22Rv1 (cell line): Measurements from ENCODE around the gene HEXA.
"Not testable (repeated sequence)": the region's sequence is repeated elsewhere in the genome, so short reads cannot be mapped to it uniquely, and the experiment has no call there.

Experiments used
- H3K27ac ChIP-seq: fragments of 450-650 bp; 2 replicates; pipeline ENCODE4 v1.5.1; 2017
- CTCF ChIP-seq: fragments of 450-650 bp; IDR thresholded peaks from 2 replicates; pipeline ENCODE4 v1.5.1; 2017; ENCODE audit warnings: mild to moderate bottlenecking
- ZFX ChIP-seq: fragments of 450-650 bp; IDR thresholded peaks from 2 replicates; pipeline ENCODE4 v1.6.1; 2017; ENCODE audit warnings: antibody characterized with exemption, borderline replicate concordance

The HEXA gene

GRCh38 chr15:72375846-72376581, at the start of gene HEXA:
TSS of gene HEXA (minus strand) at chr15:72376014. CDS start at chr15:72375972, 42 bp downstream.
- peak within 1 kb of the TSS; percentile 48 for H3K27ac ChIP-seq

GRCh38 chr15:72423256-72423655, 47.4 kb upstream of the HEXA start:
- H3K27ac ChIP-seq = no peak overlapping the region
- TF ChIP-seq CTCF (no peak), ZFX (no peak)

More at GRCh38 chr15:72375846-72376581, at the start of gene HEXA:
- no peak for TF ChIP-seq CTCF
- TF ChIP-seq ZFX = no peak

GRCh38 chr15:72421484-72421883, 45.7 kb upstream of the HEXA start:
- H3K27ac ChIP-seq = no peak overlapping the region
- no peak for TF ChIP-seq ZFX
- TF ChIP-seq CTCF = no peak

GRCh38 chr15:72420576-72420975, 44.8 kb upstream of the HEXA start:
- H3K27ac ChIP-seq = no peak overlapping the region
- TF ChIP-seq CTCF (no peak), ZFX (no peak)

- H3K27ac ChIP-seq = not testable (repeated sequence)
These were observed 44.0 kb upstream of the HEXA start for GRCh38 chr15:72419768-72420167.

GRCh38 chr15:72415304-72415703, 39.5 kb upstream of the HEXA start:
- no peak for TF ChIP-seq CTCF
- TF ChIP-seq ZFX = no peak
- no peak overlapping the region for H3K27ac ChIP-seq

GRCh38 chr15:72413337-72413736, 37.5 kb upstream of the HEXA start:
- not testable (repeated sequence) for H3K27ac ChIP-seq

GRCh38 chr15:72411544-72411943, 35.7 kb upstream of the HEXA start:
- H3K27ac ChIP-seq = no peak overlapping the region
- TF ChIP-seq CTCF (no peak), ZFX (no peak)
